ENCODE results near the gene ARHGEF28.

The ARHGEF28 gene

GRCh38 chr5:73892806-73893205 lies 266.8 kb downstream of the ARHGEF28 start:
- no peak for TF ChIP-seq CTCF (IDR thresholded peaks at IDR 0.05; ENCODE audit: insufficient read depth, low read length, missing control alignments)
- ChIA-PET POLR2A (no interaction called here), CTCF (interaction anchor here (1.2 to 3.4 kb wide), 4 partner anchors 9 to 757 kb away, joined by 3 to 32 read pairs (median 7); no protein-coding TSS in a partner anchor)
- H3K4me3 ChIP-seq (ENCODE audit: low read depth, low read length) = no peak overlapping the region
- DNase-seq (ENCODE audit: low read depth, low spot score) = peak; percentile 94

GRCh38 chr5:73893813-73894212 lies 267.8 kb downstream of the ARHGEF28 start:
- POLR2A ChIA-PET = no interaction called here

DNA sequence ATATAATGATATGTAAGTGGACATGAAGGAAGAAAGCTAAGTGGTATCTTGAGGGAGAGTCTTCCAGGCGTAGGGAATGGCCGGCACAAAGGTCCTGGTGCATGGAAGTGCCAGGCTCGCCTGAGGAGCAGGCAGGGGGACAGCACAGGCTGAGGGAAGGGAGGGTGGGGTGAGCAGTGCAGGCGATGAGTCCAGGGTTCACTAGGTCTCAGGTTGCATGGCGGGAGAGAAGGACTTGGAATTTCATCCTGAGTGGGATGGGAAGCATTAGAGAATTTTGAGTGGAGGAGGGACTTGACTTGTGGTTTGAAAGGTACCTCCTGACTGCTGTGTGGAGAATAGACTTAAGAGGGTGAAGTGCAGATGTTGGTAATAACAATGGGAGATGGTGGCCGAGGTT lies 268.9 kb downstream of the ARHGEF28 start:
- TF ChIP-seq CTCF (IDR thresholded peaks at IDR 0.05; ENCODE audit: insufficient read depth, low read length, missing control alignments) = no peak
- CTCF ChIA-PET = interaction anchor here (1.0 to 3.4 kb wide), 2 partner anchors 7 to 304 kb away, joined by 3 to 32 read pairs; no protein-coding TSS in a partner anchor
- H3K4me3 ChIP-seq (ENCODE audit: low read depth, low read length) = no peak overlapping the region

More at GRCh38 chr5:73893813-73894212, 267.8 kb downstream of the ARHGEF28 start:
- TF ChIP-seq CTCF (IDR thresholded peaks at IDR 0.05; ENCODE audit: insufficient read depth, low read length, missing control alignments) = no peak
- CTCF ChIA-PET = interaction anchor here (1.0 to 3.4 kb wide), 4 partner anchors 8 to 302 kb away, joined by 3 to 32 read pairs (median 8); no protein-coding TSS in a partner anchor
- DNase-seq (ENCODE audit: low read depth, low spot score) = no peak
- no peak overlapping the region for H3K4me3 ChIP-seq (ENCODE audit: low read depth, low read length)

DNA sequence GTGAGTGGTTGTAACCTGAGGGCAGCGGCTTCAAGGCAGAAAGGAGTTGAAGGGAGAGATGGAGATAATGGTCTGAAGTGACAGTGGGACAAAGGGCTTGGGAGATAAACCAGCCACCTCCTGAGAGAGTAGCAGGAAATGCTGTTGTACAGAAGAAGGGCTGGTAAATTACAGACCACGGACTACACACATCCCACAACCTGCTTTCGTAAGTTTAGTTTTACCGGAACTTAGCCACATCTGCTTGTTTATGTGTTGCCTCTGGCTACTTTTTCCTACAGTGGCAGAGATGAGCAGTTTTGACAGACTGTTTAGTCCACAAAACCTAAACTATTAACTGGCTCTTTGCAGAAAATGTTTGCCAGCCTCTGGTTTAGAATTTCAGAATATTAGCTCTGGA lies 269.5 kb downstream of the ARHGEF28 start:
- H3K4me3 ChIP-seq (ENCODE audit: low read depth, low read length) = no peak overlapping the region
- TF ChIP-seq CTCF (IDR thresholded peaks at IDR 0.05; ENCODE audit: insufficient read depth, low read length, missing control alignments) = no peak
- ChIA-PET POLR2A (no interaction called here), CTCF (interaction anchor here (0.6 to 0.9 kb wide), 2 partner anchors 16 to 747 kb away, joined by 3 to 4 read pairs; no protein-coding TSS in a partner anchor)
- DNase-seq (ENCODE audit: low read depth, low spot score) = no peak

More for the DNA sequence above, 268.9 kb downstream of the ARHGEF28 start:
- POLR2A ChIA-PET = no interaction called here
- DNase-seq (ENCODE audit: low read depth, low spot score) = no peak

GRCh38 chr5:73896097-73896496 lies 270.1 kb downstream of the ARHGEF28 start:
- no peak overlapping the region for H3K4me3 ChIP-seq (ENCODE audit: low read depth, low read length)
- CTCF ChIA-PET = interaction anchor here (0.6 to 1.0 kb wide), 3 partner anchors 13 to 747 kb away, joined by 3 to 4 read pairs (median 3); no protein-coding TSS in a partner anchor
- POLR2A ChIA-PET = no interaction called here
- no peak for DNase-seq (ENCODE audit: low read depth, low spot score)
- no peak for TF ChIP-seq CTCF (IDR thresholded peaks at IDR 0.05; ENCODE audit: insufficient read depth, low read length, missing control alignments)

DNA sequence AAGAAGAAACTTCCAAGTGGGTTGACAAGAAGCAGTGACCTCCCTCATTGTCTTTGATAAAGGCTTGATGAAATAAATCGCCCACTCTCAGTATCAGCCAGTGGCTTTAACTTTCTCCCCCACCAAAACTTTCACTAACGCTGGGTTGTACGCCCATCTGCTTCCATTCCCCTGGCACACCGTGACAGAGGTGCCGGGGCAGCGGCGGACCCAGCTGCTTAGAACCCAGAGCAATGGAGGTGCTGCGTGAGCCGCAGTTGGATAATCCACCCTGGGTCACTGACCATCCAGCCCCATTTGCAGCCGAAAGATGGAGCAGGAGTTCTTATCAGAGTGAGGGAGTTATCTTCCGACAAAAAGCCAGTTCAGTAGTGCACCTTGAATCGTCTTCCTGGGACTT lies 270.7 kb downstream of the ARHGEF28 start:
- H3K4me3 ChIP-seq (ENCODE audit: low read depth, low read length) = no peak overlapping the region
- ChIA-PET CTCF (interaction anchor here (0.9 to 1.0 kb wide), 2 partner anchors 12 to 746 kb away, joined by 3 to 4 read pairs; no protein-coding TSS in a partner anchor), POLR2A (no interaction called here)
- no peak for TF ChIP-seq CTCF (IDR thresholded peaks at IDR 0.05; ENCODE audit: insufficient read depth, low read length, missing control alignments)
- DNase-seq (ENCODE audit: low read depth, low spot score) = no peak

All from AG04449 (cell line).